NCI-H748 (cell line): Measurements from ENCODE around the gene N4BP2L1.
A peak's percentile ranks its signal among the peaks of the same experiment; 100 is the strongest.
"Not testable (repeated sequence)": the region's sequence is repeated elsewhere in the genome, so short reads cannot be mapped to it uniquely, and the experiment has no call there.

Experiments
- DNase-seq: peaks from one replicate; lab custom pipeline; 2025; ENCODE audit not compliant: unreplicated experiment; lab: John Stamatoyannopoulos, UW

N4BP2L1 gene

DNA sequence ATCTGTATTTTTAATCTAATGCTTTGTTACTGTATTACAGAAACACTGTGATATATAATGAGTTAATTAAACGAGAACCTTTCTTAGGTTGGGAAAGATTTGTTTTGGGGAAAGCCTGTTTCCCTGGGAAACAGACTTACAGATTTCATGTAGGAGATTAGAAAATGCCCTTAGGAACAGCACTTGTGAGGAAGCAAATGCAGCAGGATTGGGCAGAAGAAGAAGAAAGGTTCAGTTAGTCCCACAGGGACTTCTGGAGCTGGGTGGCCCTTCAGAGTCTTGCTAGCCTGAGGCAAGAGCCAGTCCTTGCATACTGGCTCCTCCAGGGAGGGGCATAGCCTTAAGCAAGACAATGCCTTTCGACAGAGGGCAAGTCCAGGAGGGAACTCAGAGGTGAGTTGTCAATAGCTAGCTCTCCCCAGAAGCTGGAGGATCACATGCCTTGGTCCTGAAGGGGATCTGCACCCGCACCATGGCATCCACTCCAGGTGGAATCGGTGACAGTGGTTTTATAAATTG is 36.8 kb downstream of the N4BP2L1 start:
- DNase-seq = no peak

DNA sequence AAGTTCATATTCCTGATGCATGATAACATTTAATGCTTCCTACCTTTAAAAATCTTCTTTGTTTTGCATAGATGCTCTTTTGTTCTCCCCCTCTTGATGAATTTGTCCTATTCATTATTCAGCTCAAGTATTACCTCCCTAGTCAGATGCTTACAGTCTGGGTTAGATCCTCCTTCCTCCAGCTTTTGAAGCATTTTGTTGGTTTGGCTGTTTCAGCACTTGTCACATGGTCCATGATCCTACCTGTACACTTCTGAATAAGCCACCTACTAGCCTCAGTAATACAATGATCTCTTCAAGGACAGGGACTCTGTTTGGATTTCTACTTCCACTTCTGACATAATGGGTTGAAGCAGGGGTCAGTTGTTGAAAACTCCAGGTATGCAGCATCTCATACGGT is 37.4 kb downstream of the N4BP2L1 start:
- no peak for DNase-seq

- DNase-seq = no peak
These were observed 37.9 kb downstream of the N4BP2L1 start for GRCh38 chr13:32390048-32390447.

DNA sequence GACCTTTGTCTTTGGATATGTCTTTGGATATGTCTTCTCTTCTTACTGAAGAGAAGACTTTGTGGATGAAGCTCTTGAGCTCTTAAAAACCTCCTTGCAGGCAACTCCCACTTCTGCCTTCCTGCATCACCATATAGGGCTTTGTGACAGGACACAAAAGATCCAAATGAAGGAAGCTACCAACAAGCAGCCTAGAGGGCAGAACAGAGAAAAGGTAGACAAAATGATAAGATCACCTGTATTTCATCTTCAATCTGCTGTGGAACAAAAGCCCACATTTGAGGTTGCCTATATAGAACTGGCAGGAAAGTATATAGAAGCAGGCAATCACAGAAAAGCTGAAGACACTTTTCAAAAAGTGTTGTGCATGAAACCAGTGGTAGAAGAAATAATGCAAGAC is 42.5 kb downstream of the N4BP2L1 start:
- DNase-seq = no peak

GRCh38 chr13:32384702-32385101 is 43.2 kb downstream of the N4BP2L1 start:
- DNase-seq = no peak

DNA sequence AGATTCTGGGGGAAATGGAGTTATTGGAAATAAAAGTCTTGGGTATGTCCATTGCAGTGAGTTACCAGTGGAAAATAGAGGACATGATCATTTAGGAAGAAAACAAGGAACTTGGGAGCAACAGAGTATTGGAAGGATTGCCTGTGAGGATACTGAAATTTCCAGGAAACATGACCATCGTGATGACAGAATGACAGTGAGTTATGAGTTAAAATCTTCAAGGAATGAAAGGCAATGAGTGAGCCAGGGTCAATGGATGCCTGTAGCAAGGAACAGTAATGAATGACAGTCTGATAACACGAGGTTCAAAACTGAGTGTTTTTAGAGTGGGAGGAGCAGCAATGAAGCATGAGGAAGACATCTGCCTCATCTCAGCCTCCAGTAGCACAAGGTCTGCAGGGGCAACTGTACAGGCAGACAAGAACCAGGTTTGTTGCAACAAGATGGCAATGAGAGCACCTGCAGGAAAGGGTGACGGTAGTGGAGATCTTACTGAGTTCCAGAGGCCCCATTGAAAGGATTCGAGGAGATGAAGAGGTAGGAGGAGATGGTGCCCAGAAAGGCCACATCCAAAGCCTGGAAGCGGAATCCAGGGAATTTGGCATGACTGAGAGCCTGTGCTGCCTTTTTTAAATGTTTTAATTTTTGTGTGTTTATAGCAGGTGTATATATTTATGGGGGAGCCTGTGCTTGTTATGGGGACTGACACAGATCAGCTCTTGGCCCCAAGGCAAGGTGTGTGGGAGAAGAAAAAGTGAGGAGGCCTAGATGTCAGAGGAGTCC is 43.9 kb downstream of the N4BP2L1 start:
- DNase-seq = no peak

DNA sequence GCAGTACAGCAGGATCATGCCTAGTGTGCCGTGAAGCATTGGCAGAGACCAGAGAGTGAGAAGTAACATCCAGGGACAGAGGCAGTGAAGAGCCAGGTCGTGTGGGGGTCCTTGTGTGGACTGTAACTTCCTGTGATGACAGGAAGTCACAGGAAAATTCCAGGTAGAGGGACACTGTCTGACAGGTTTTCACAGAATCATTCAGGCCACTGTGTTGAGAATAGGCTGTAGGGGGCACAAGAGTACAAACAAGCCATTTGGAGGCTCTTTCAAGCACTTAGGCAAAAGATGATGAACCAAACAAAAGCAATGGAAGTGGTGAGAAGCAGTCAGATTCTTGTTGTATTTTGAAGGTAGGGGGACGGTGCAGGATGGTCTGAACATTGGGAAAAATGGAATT is 46.4 kb downstream of the N4BP2L1 start:
- peak; percentile 75 for DNase-seq

- DNase-seq = no peak
These were observed 49.9 kb downstream of the N4BP2L1 start for GRCh38 chr13:32378012-32378411.

DNA sequence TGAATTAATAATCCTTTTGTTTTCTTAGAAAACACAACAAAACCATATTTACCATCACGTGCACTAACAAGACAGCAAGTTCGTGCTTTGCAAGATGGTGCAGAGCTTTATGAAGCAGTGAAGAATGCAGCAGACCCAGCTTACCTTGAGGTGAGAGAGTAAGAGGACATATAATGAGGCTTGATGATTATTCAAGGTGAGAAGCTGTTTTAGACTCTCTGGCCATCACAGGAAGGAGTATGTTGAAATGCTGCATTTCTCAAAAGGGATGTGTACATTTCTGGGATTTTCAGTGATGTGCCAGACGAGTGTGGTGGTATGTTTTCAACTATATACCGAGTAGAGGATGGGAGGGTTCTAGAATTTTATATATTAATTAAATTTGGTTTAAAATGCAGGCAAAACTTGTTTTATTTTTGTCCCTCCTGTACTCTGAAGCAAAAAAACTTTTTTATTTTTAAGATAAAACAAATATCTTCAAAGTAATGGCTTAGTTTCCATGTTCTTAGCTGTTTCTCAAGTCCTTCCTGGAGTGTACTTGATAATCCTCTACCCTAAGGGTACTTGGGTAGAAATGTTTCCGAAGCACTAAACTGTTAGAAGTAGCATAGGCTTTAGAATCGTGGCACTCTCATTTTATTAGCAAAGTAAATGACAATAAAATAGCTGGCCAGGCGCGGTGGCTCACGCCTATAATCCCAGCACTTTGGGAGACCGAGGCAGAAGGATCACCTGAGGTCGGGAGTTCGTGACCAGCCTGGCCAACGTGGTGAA is 51.1 kb downstream of the N4BP2L1 start:
- no peak for DNase-seq

DNA sequence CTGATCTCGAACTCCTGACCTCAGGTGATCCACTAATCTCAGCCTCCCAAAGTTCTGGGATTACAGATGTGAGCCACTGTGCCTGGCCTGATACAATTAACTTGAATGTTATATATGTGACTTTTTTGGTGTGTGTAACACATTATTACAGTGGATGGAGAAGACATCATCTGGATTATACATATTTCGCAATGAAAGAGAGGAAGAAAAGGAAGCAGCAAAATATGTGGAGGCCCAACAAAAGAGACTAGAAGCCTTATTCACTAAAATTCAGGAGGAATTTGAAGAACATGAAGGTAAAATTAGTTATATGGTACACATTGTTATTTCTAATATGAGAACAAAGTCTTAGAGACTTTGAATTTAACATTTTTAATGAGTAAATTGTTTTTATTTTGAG is 57.1 kb downstream of the N4BP2L1 start:
- DNase-seq = no peak

GRCh38 chr13:32362574-32362973 is 65.4 kb downstream of the N4BP2L1 start:
- DNase-seq = no peak

GRCh38 chr13:32355935-32356334 is 72.0 kb downstream of the N4BP2L1 start:
- not testable (repeated sequence) for DNase-seq

- no peak for DNase-seq
These were observed 73.9 kb downstream of the N4BP2L1 start for GRCh38 chr13:32354040-32354439.

GRCh38 chr13:32350839-32351441 is 77.0 kb downstream of the N4BP2L1 start:
- DNase-seq = not testable (repeated sequence)
